ENCODE data around the gene NFIC.

NFIC gene

DNA sequence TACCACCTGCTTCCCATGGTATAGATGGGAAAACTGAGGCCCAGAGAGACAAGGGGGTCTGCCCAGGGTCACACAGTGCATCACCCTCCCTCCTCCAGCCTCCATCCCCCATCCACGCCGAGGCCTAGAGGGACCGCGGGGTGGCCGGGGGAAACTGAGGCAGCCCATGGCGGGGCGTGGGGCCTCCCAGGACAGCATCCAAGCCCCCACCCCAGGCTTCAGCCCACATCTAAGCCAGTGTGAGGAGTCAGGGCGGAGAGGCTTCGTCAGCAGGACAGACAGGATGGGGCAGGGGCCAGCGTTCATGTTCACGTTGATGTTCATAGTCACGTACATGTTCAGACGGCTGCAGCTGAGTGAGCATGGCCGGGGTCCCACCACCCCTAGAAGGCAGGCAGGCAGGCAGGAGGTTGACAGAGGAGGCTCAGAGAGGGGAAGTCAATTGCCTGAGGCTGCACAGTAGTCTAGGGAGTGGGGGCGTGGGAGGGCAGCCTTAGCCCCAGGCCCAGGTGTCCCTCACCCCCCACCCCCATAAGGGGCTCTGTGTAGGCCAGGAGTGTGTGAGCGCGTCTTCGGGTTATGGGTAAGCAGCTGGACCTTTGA lies 90.6 kb downstream of the NFIC start:
- POLR2A ChIA-PET: no interaction called here
- CTCF ChIA-PET: no interaction called here
- DNase-seq (ENCODE audit: low read depth, low spot score): no peak
- TF ChIP-seq, protein P1, sequence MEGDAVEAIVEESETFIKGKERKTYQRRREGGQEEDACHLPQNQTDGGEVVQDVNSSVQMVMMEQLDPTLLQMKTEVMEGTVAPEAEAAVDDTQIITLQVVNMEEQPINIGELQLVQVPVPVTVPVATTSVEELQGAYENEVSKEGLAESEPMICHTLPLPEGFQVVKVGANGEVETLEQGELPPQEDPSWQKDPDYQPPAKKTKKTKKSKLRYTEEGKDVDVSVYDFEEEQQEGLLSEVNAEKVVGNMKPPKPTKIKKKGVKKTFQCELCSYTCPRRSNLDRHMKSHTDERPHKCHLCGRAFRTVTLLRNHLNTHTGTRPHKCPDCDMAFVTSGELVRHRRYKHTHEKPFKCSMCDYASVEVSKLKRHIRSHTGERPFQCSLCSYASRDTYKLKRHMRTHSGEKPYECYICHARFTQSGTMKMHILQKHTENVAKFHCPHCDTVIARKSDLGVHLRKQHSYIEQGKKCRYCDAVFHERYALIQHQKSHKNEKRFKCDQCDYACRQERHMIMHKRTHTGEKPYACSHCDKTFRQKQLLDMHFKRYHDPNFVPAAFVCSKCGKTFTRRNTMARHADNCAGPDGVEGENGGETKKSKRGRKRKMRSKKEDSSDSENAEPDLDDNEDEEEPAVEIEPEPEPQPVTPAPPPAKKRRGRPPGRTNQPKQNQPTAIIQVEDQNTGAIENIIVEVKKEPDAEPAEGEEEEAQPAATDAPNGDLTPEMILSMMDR (IDR thresholded peaks at IDR 0.05; ENCODE audit: insufficient read depth, low read length, missing control alignments): no peak
- H3K4me3 ChIP-seq (ENCODE audit: low read depth, low read length): no peak overlapping the region

DNA sequence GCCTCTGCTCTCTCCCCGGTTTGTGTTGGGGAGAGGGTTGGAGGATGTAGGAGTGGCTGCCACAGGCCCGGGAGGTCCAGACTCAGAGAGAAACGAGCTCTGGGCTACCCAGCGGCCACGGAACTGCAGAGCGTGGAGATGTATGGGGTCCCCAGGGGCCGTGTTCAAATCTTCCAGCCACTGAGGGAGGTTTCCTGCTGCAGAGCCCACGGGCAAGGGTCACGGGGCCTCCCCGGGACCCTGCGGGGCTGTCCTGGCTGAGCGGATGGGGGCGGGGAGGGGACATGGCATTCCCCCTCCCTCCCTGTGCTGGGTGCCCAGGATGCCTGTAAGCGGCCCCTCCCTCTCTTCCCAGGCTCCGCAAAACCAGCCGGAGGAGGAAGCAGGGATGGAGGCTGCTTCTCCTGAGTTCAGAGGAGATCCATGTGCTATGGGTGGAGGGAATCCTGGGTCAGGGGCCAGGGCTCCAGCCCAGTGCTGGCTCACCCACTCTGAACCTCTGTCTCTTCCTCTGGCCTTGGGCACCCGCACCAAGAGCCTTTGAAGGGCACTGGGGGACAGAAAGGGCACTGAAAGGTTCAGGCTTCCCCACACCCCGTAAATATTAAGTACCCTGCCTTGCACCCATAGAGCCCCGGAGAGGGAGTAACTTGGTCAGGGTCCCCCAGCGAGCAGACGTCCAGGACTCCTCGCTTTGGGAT lies 91.3 kb downstream of the NFIC start:
- TF ChIP-seq, protein P1 (IDR thresholded peaks at IDR 0.05; ENCODE audit: insufficient read depth, low read length, missing control alignments): no peak
- no peak for DNase-seq (ENCODE audit: low read depth, low spot score)
- ChIA-PET CTCF (interaction anchor here (4.6 kb wide), 1 partner anchor 14 kb away, joined by 55 read pairs; no protein-coding TSS in a partner anchor), POLR2A (no interaction called here)
- no peak overlapping the region for H3K4me3 ChIP-seq (ENCODE audit: low read depth, low read length)

DNA sequence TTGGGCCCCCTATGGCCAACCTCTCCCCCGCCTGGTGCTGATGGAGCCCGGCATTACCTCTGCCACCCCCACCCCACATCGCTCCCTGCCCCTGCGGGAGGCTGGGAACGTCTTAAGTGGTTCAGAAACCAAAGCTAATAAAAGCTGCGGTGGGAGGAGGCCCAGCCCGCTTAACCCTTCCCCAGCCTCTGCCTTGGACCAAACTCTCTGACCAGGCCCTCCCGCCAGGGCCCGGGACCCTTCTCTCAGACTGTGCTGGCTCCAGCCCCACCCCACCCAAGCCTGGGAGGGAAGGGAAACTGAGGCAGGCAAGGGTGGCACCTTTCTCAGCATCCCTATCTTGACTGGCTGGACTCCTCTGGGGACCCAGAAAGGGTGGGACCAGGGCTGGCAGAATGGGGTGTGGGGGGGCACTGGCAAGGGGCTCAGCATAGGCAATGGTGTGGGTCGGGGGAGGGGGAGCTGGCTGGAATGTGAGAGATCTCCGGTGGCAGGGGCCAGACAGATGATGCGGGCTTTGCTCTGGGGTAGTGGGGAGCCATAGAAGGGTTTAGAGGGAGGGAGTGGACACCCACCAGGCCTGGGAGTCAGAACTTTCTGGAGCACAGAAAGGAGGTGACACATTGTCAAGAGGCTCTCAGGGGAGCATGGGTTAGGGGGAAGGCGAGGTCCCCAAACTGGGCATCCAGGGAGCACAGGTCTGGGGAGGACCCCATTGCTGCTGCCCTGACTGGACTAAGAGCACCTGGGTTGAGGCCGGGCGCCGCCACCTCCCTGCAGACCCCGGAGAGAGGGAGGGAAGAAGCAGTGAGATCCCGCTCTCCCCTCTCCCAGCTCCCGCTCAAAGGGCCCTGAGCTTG lies 92.1 kb downstream of the NFIC start:
- DNase-seq (ENCODE audit: low read depth, low spot score): no peak
- H3K4me3 ChIP-seq (ENCODE audit: low read depth, low read length): no peak overlapping the region
- TF ChIP-seq, protein P1 (IDR thresholded peaks at IDR 0.05; ENCODE audit: insufficient read depth, low read length, missing control alignments): no peak
- CTCF ChIA-PET: interaction anchor here (4.6 kb wide), 1 partner anchor 13 kb away, joined by 55 read pairs; no protein-coding TSS in a partner anchor
- POLR2A ChIA-PET: no interaction called here

DNA sequence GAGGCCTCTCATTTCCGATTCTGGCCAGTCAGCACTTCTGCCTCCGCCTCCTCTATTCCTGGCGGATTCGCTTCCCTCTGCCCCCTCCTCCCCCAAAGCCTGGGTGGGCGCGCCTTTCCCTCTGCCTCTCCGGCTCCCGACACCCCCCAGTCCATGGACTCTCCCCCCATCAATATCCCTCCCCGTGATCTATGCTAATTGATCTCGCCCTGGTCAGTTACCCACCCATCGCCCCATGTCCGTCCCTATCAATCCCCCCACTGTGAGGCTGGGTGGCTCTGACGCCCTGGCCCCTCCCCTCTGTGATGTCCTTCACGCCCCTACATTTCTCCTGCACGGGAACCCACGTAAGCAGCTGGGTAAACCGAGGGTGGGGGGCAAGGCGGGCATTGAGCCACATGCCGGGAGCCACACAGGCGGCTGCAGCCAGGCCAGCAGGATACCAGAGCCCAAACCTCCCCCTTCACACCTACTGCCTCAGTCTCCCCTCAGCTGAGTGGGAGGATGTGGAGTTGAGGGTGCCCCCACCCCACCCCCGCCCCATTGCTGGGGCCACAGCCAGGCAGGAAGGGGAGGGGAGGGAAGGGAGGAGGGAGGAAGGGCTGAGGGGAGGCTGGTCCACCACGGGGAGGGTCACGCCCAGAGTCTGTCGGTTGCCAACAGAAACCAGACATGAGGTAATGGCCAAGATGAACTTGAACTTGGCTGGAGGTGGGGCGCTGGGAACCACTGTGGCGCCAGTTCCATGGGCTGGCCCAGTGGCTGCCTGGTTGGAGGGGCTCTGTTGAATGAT lies 92.9 kb downstream of the NFIC start:
- H3K4me3 ChIP-seq (ENCODE audit: low read depth, low read length): no peak overlapping the region
- DNase-seq (ENCODE audit: low read depth, low spot score): peak; percentile 40
- POLR2A ChIA-PET: no interaction called here
- CTCF ChIA-PET: interaction anchor here (1.1 to 4.6 kb wide), 2 partner anchors 13 to 155 kb away, joined by 3 to 55 read pairs; no protein-coding TSS in a partner anchor
- TF ChIP-seq, protein P1 (IDR thresholded peaks at IDR 0.05; ENCODE audit: insufficient read depth, low read length, missing control alignments): no peak

DNA sequence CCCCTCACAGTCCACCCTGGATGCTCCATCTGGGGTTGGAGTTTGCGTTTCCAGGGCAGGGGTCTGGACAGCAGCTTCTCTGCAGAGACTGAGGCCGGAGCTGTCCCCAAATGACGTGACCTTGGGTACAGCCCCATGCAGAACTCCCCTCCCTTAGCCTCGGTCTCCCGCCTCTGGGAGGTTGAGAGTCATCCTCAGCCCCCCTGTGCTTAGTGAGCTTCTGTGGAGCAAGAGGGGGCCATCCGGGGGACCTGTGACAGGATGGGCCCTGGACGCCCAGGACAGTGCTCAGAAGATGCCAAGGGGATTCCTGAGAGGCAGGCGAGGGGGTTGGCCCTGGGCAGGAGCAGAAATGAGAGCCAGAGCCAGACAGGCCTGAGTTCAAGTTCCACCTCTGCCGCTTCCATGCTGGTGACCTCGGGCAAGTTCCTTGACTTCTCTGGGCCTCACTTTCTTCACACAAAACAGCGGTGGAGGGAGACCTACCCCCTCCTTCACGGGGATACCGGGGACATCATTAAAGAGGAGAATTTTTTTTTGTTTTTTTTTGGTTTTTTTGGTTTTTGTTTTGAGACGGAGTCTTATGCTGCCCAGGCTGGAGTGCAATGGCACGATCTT lies 93.7 kb downstream of the NFIC start:
- CTCF ChIA-PET: interaction anchor here (1.1 to 4.6 kb wide), 2 partner anchors 12 to 156 kb away, joined by 3 to 55 read pairs; no protein-coding TSS in a partner anchor
- POLR2A ChIA-PET: no interaction called here
- no peak overlapping the region for H3K4me3 ChIP-seq (ENCODE audit: low read depth, low read length)
- TF ChIP-seq, protein P1 (IDR thresholded peaks at IDR 0.05; ENCODE audit: insufficient read depth, low read length, missing control alignments): no peak
- DNase-seq (ENCODE audit: low read depth, low spot score): no peak
